Stimulated activated CD8-positive, alpha-beta memory T cell treated with anti-CD3 and anti-CD28 coated beads, Interleukin-2, amount 100 ng/mL, for 48 hours (primary cell): ENCODE data around the gene NSD2.

ENCODE experiments used
- DNase-seq, 2 donors: peaks; one replicate each; pipeline ENCODE4 v3.0.0-alpha.2; 2020; ENCODE audit warnings: low read depth in 2 of 2

Gene NSD2

GRCh38 chr4:1970926-1971325 lies 99.7 kb downstream of the NSD2 start:
- DNase-seq, result no peak

GRCh38 chr4:1971456-1972200 lies 100.4 kb downstream of the NSD2 start:
- no peak for DNase-seq

- DNase-seq, result no peak
Observed at GRCh38 chr4:1972414-1972813, 101.2 kb downstream of the NSD2 start.

- no peak for DNase-seq
Observed at GRCh38 chr4:1973218-1973617, 102.0 kb downstream of the NSD2 start.

GRCh38 chr4:1973661-1974060 lies 102.5 kb downstream of the NSD2 start:
- DNase-seq, result no peak

GRCh38 chr4:1974840-1975239 lies 103.6 kb downstream of the NSD2 start:
- DNase-seq, result no peak

GRCh38 chr4:1975391-1975801 lies 104.2 kb downstream of the NSD2 start:
- DNase-seq, result no peak

GRCh38 chr4:1975880-1976279 lies 104.7 kb downstream of the NSD2 start:
- no peak for DNase-seq

- DNase-seq, result no peak
Observed at GRCh38 chr4:1976416-1977352, 105.5 kb downstream of the NSD2 start.

- DNase-seq, result no peak
Observed at GRCh38 chr4:1978226-1978625, 107.0 kb downstream of the NSD2 start.

GRCh38 chr4:1978741-1979476 lies 107.7 kb downstream of the NSD2 start:
- DNase-seq, result no peak

- DNase-seq, result no peak
Observed at GRCh38 chr4:1979477-1980196, 108.4 kb downstream of the NSD2 start.

GRCh38 chr4:1980561-1981041 lies 109.4 kb downstream of the NSD2 start:
- no peak for DNase-seq

- no peak for DNase-seq
Observed at GRCh38 chr4:1981251-1982058, 110.3 kb downstream of the NSD2 start.

- no peak for DNase-seq
Observed at GRCh38 chr4:1982124-1983052, 111.2 kb downstream of the NSD2 start.

- no peak for DNase-seq
Observed at GRCh38 chr4:1983053-1983845, 112.1 kb downstream of the NSD2 start.

- no peak for DNase-seq
Observed at GRCh38 chr4:1983846-1984405, 112.7 kb downstream of the NSD2 start.
